ENCODE results near the gene DRC7. TPM values are rescaled to one million over a fixed set of nuclear protein-coding genes. Genes with fewer than 3 reads are reported as not detected.

Gene DRC7
- total RNA-seq, 1 donor from 2014 or later, result 7.4 TPM

DNA sequence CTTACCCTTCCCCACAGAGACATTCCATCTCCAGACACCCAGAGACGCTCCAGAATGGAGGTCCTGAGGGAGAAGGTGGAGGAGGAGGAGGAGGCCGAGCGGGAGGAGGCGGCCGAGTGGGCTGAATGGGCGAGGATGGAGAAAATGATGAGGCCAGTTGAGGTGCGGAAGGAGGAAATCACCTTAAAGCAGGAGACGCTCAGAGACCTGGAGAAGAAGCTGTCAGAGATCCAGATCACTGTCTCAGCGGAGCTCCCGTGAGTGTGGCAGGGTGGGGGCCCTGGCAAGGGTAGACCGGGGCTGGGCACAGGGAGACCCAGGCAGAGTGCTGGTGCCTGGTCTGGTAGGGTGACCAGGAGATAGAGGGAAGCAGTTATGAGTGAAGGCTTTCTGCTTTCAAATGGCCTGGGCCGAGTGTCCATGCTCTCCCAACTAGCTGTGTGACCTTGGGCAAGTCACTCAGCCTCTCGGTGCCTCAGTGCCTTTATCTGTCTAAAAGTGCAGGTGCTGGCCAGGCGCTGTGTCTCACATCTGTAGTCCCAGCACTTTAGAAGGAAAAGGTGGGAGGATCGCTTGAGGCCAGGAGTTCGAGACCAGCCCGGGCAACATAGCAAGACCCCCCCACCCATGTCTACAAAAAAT lies 3.4 kb downstream of the DRC7 start:
- H3K4me3 Mint-ChIP-seq, result no peak overlapping the region
- no peak overlapping the region for H3K27ac Mint-ChIP-seq
- peaks cover 21% of the 10 kb centered on the region for H3K4me1 Mint-ChIP-seq (ENCODE audit: unreplicated experiment)
- DNase-seq (ENCODE audit: extremely low spot score, unreplicated experiment), result no peak
- TF ChIP-seq, protein P1, sequence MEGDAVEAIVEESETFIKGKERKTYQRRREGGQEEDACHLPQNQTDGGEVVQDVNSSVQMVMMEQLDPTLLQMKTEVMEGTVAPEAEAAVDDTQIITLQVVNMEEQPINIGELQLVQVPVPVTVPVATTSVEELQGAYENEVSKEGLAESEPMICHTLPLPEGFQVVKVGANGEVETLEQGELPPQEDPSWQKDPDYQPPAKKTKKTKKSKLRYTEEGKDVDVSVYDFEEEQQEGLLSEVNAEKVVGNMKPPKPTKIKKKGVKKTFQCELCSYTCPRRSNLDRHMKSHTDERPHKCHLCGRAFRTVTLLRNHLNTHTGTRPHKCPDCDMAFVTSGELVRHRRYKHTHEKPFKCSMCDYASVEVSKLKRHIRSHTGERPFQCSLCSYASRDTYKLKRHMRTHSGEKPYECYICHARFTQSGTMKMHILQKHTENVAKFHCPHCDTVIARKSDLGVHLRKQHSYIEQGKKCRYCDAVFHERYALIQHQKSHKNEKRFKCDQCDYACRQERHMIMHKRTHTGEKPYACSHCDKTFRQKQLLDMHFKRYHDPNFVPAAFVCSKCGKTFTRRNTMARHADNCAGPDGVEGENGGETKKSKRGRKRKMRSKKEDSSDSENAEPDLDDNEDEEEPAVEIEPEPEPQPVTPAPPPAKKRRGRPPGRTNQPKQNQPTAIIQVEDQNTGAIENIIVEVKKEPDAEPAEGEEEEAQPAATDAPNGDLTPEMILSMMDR (conservative IDR thresholded peaks at IDR 0.05), result no peak
- no peaks in the 10 kb centered on the region for H3K36me3 Mint-ChIP-seq
- H3K9me3 Mint-ChIP-seq, result no peaks in the 10 kb centered on the region
- no peaks in the 10 kb centered on the region for H3K27me3 Mint-ChIP-seq

DNA sequence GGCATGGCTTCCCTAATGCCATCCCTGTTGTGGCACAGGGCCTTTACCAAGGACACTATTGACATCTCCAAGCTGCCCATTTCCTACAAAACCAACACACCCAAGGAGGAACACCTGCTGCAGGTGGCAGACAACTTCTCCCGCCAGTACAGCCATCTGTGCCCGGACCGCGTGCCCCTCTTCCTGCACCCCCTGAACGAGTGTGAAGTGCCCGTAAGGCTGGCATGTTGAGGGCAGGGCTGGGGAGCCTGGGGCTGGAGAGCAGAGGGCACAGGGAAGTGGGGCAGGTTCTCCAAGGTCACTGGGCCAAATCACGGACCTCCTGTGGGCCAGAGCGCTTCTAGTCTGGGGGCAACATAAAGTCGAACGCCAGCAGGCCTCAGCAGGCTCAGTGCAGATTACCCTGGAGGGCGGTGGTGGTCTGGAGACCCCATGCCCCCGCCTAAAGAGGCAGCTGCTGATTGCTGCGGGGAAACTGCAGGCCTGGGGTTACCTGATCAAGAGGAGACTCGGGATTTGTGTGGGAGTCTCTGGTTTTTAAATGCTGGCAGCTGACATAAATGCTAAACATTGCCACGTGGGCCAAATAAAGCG lies 4.3 kb downstream of the DRC7 start:
- peaks cover 25% of the 10 kb centered on the region for H3K4me1 Mint-ChIP-seq (ENCODE audit: unreplicated experiment)
- H3K36me3 Mint-ChIP-seq, result no peaks in the 10 kb centered on the region
- no peaks in the 10 kb centered on the region for H3K27me3 Mint-ChIP-seq
- TF ChIP-seq, protein P1 (conservative IDR thresholded peaks at IDR 0.05), result no peak
- no peak for DNase-seq (ENCODE audit: extremely low spot score, unreplicated experiment)
- no peak overlapping the region for H3K27ac Mint-ChIP-seq
- no peaks in the 10 kb centered on the region for H3K9me3 Mint-ChIP-seq
- no peak overlapping the region for H3K4me3 Mint-ChIP-seq

DNA sequence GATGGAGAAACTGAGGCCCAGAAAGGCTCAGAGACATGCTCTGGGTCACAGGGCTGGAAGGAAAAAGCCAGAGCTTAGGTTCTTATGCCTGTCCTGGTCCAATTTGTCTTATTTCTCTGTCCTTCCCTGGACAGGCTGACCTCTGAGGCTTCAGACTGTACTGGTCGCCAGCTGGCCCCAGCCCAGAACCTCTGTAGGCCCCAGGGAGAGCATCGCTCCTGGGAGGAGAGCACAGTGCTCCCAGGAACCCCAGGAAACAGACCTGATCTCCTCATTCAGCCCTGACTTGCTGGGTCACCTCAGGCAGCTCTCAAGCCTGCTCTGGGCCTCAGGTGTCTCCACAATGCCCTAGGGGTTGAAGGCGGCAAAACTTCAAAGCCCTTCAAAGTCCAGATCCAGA lies 4.9 kb downstream of the DRC7 start:
- TF ChIP-seq, protein P1 (conservative IDR thresholded peaks at IDR 0.05), result no peak
- H3K9me3 Mint-ChIP-seq, result no peaks in the 10 kb centered on the region
- no peak overlapping the region for H3K27ac Mint-ChIP-seq
- H3K36me3 Mint-ChIP-seq, result no peaks in the 10 kb centered on the region
- no peak for DNase-seq (ENCODE audit: extremely low spot score, unreplicated experiment)
- no peaks in the 10 kb centered on the region for H3K27me3 Mint-ChIP-seq
- H3K4me1 Mint-ChIP-seq (ENCODE audit: unreplicated experiment), result peaks cover 26% of the 10 kb centered on the region
- no peak overlapping the region for H3K4me3 Mint-ChIP-seq

DNA sequence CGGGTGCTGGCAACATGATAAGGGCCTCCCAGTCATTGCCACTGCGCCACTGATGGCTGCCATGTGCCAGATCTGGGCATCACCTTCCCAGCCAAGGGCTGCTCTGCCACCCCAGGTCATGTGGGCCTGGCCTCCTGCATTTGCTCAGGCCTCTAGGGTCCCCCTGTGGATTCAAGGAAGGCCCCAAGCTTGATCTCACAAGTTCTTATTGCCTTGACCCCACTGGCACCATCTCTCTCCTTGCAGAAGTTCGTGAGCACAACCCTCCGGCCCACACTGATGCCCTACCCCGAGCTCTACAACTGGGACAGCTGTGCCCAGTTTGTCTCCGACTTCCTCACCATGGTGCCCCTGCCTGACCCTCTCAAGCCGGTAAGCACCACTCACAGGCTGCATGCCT lies 5.3 kb downstream of the DRC7 start:
- no peaks in the 10 kb centered on the region for H3K36me3 Mint-ChIP-seq
- H3K4me3 Mint-ChIP-seq, result no peak overlapping the region
- no peak for DNase-seq (ENCODE audit: extremely low spot score, unreplicated experiment)
- H3K27ac Mint-ChIP-seq, result no peak overlapping the region
- no peaks in the 10 kb centered on the region for H3K9me3 Mint-ChIP-seq
- H3K27me3 Mint-ChIP-seq, result no peaks in the 10 kb centered on the region
- peaks cover 24% of the 10 kb centered on the region for H3K4me1 Mint-ChIP-seq (ENCODE audit: unreplicated experiment)
- TF ChIP-seq, protein P1 (conservative IDR thresholded peaks at IDR 0.05), result no peak

DNA sequence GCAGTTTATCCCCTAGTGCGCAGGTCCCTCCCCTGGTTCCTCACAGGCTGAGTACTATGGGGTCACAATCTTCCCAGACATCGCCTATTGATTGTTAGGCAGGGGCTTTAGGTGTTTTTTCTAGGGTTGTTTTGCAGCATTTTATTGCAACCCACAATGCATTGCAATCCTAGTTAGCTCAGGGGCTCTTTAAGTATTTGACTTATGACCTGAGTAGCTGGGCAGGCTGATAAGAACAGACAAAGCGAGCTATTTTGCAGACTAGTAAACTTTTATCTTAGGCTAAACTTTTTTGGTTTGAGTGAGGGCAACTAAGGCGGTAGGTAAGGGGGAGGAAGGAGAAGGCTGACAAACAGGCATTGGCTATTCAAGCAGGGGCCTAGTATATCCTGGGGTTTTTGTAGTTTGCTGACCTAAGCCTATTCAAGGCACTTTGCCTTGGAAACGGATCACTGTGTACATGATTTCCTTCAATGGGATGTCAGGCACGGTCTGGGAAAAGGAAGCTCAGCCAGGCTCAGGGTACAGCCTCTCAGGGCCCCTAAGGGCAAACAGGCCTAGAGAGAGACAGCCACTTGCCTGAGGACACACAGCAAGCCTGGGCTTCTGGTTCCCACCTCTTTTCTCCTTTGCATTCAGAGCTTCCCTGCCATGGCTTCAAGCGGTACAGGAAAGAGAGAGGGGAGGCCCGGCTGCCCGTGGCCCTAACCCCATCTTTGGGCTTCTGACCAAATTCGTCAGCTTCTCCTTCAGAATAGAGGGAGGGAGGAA lies 6.4 kb downstream of the DRC7 start:
- H3K9me3 Mint-ChIP-seq, result no peaks in the 10 kb centered on the region
- no peaks in the 10 kb centered on the region for H3K27me3 Mint-ChIP-seq
- H3K4me3 Mint-ChIP-seq, result peak overlapping the region; percentile 55
- H3K4me1 Mint-ChIP-seq (ENCODE audit: unreplicated experiment), result peaks cover 24% of the 10 kb centered on the region
- H3K36me3 Mint-ChIP-seq, result no peaks in the 10 kb centered on the region
- TF ChIP-seq, protein P1 (conservative IDR thresholded peaks at IDR 0.05), result no peak
- H3K27ac Mint-ChIP-seq, result peak overlapping the region; percentile 89
- no peak for DNase-seq (ENCODE audit: extremely low spot score, unreplicated experiment)
